Mammary epithelial cell (primary cell): ENCODE data around the gene DCLRE1C.
A peak's percentile ranks its signal among the peaks of the same experiment; 100 is the strongest.

Experiments
- EZH2 ChIP-seq: IDR thresholded peaks from 2 replicates; pipeline ENCODE4 v1.6.1; 2012; ENCODE audit warnings: low read length, inconsistent platforms, borderline replicate concordance
- TF ChIP-seq, protein P1 (sequence below), 2 donors: IDR thresholded peaks in 1 of 2; conservative IDR thresholded peaks in 1 of 2; 2 replicates each; pipeline ENCODE4 v1.5.1; 2011 to 2012; ENCODE audit warnings: inconsistent platforms in 2 of 2, low read length in 2 of 2, mild to moderate bottlenecking in 2 of 2, control low read depth in 1 of 2, low read depth in 1 of 2; ENCODE audit not compliant: insufficient read depth in 1 of 2; ENCODE audit errors: extremely low read depth in 1 of 2

GRCh38 chr10:14975672-14976273 is 21.9 kb upstream of the DCLRE1C start:
- TF ChIP-seq, protein P1, sequence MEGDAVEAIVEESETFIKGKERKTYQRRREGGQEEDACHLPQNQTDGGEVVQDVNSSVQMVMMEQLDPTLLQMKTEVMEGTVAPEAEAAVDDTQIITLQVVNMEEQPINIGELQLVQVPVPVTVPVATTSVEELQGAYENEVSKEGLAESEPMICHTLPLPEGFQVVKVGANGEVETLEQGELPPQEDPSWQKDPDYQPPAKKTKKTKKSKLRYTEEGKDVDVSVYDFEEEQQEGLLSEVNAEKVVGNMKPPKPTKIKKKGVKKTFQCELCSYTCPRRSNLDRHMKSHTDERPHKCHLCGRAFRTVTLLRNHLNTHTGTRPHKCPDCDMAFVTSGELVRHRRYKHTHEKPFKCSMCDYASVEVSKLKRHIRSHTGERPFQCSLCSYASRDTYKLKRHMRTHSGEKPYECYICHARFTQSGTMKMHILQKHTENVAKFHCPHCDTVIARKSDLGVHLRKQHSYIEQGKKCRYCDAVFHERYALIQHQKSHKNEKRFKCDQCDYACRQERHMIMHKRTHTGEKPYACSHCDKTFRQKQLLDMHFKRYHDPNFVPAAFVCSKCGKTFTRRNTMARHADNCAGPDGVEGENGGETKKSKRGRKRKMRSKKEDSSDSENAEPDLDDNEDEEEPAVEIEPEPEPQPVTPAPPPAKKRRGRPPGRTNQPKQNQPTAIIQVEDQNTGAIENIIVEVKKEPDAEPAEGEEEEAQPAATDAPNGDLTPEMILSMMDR (conservative IDR thresholded peaks at IDR 0.05 in 1 of 2, IDR thresholded peaks at IDR 0.05 in 1 of 2; ENCODE audit: extremely low read depth in 1 of 2, insufficient read depth in 1 of 2, low read depth in 1 of 2, low read length in 2 of 2), result peak in 1 of 2 donors; percentile 20
- TF ChIP-seq EZH2, result no peak
